Left renal pelvis (tissue), 4 donors: ENCODE results near the gene EMX1. TPM values are rescaled to one million over a fixed set of nuclear protein-coding genes. Genes with fewer than 3 reads are reported as not detected.

Experiments
- DNase-seq, 4 donors: peaks; one replicate each; pipeline ENCODE4 v3.0.0-alpha.2; 2013; ENCODE audit warnings: low read depth in 4 of 4, low spot score in 3 of 4
- polyA plus RNA-seq, 4 donors: library from polyadenylated mRNA; unstranded; fragments of 120-200 nt; gene quantifications; one replicate each; pipeline ENCODE4 v1.2.1, GENCODE V29; 2013; ENCODE audit not compliant: insufficient read length in 4 of 4

EMX1 gene
- polyA plus RNA-seq, 4 donors: 0.64 to 72.0 (median 32.0) TPM

GRCh38 chr2:72974436-72974754, 57.1 kb downstream of the EMX1 start:
- DNase-seq: no peak

- no peak for DNase-seq
Observed at GRCh38 chr2:72975017-72975416, 57.7 kb downstream of the EMX1 start.

DNA sequence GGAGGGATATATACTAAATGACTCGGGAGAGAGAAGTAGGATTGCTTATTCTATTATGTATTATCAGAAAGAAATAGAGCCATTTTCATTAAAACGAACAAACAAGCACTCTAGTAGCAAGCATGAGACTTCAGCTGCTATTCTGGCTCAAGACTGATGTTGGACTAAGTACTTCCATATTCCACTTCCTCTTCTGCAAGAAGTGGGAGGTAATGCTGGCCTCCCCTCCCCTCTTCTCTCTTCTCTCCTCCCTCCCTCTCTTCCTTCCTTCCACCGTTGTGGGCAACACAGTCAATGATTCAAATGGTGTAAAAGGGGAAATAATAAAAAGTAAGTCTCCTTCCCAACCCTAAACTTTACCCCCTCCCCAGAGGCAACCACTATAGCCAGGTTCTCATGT, 62.6 kb downstream of the EMX1 start:
- no peak for DNase-seq

DNA sequence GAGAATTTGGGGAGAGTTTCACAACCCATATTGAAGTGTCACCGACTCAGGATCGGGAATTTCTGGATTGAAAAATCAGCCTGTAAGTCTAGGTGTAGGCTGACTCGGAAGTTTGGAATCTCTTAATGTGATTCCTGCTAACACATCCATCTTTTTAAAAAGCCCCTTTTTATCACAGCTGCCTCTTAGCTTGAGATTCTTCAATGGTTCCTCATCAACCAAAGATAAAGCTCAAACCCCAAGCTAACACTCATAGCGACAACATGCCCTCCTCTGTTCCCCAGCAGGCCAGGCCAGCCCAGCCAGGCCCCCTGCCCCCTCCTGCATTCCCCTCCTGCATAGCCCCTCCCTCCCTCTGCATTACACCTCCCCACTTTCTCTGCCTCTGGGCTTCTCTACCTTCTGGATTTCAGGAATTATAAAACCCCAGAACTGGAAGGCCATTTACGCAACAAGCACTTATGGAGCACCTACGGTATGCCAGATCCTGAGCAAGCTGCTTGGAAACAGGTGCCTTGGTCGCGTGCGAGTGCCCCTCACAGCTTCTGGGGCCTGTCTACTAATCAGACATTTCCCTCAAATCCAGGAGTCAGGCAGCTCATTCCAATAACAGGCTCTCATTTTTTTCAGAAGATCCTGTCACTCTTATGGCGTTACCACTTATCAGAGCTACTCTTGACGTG, 63.4 kb downstream of the EMX1 start:
- DNase-seq: no peak

DNA sequence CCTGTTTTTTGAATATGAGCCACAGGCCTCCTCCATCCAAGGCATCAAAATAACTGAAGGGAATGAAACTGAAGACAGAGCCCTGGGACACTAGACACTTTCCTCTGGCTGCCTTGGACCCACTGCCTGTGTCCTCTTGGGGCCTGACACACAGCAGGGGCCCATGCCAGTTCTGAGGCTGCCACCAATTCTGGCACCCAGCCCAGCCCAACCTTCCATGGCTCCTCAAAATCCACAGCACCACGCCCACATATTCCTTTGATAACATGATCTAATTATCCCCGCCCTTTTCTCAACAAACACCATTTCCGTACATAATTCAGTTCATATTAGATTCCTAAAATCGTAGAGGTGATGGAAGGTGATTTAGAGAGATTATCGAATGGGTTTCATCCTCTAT, 64.2 kb downstream of the EMX1 start:
- no peak for DNase-seq

- no peak for DNase-seq
Observed at GRCh38 chr2:72982219-72982618, 64.9 kb downstream of the EMX1 start.

- no peak for DNase-seq
Observed at GRCh38 chr2:72982781-72983499, 65.6 kb downstream of the EMX1 start.

DNA sequence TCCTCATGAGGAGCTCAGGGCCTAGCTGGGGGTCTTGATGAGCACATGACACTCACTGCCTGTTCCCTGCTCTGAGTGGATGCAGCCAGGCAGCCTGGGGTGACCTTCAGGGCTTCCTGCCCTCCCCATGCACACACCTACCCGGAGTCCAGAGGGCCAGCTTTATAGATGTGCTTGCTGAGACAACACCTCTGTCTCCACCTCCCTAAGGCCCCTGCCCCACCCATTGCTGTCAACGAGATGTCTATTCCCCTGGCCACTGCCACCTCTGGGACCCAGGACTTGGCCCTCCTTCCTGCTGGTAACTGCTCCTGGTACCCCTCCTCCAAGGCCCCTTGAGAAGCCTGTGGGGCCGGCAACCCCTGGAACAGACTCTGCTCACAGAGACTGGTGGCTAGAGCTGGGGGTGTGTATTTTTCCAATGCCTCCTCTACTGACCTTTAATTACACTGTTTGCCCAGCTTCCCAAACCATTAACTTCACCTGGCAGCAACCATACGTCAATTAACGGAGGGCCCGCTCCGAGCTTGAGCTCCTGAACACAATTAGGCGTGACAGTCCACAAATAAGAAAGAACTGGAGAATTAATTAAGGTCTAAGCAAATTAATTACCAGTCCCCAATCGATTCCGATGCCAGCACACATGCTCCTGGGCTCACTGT, 66.3 kb downstream of the EMX1 start:
- DNase-seq: no peak

DNA sequence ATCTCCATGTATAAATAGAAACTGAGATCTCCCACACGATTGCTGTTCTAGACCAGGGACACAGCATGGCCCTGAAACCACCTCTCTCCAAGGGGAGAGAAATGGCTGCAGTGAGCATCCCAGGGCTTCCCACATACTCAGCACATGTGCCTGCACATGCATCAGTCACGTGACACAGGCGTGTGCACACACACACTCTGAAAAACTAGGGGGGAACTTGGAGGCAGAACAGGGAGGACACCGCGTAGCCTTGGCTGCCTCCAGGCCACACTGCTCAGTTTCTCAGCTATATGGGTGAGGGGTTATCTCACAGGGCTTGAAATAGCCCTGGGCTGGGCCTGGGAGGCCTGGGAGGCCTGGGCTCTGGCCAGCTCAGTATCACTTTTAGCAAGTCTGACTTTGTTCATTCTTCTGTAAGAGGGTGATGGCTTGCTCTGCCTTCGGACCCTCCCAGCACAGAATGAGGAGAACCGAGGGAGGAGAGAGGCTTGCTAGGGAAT, 66.9 kb downstream of the EMX1 start:
- no peak for DNase-seq

Other genes starting within 250 kb of the EMX1 start
- gene EXOC6B, start 91.5 kb upstream of the EMX1 start, polyA plus RNA-seq: 10 to 100 TPM; 21.9 to 25.3 (median 24.0) TPM
- 10 to 100 TPM in 2 of 4 donors, 1 to 10 TPM in 2; 2.3 to 12.1 (median 9.7) TPM for gene SPR, start 30.1 kb upstream of the EMX1 start, polyA plus RNA-seq
- 10 to 100 TPM in 3 of 4 donors, 1 to 10 TPM in 1; 8.6 to 32.0 (median 23.4) TPM for gene SFXN5, start 154.2 kb downstream of the EMX1 start, polyA plus RNA-seq
- gene RAB11FIP5, start 195.4 kb downstream of the EMX1 start, polyA plus RNA-seq: 10 to 100 TPM; 15.6 to 48.1 (median 40.2) TPM